Left lung (tissue), 10 donors: Measurements from ENCODE around the gene GTF3C5. TPM values are rescaled to one million over a fixed set of nuclear protein-coding genes. Genes with fewer than 3 reads are reported as not detected.
"Not testable (repeated sequence)": the region's sequence is repeated elsewhere in the genome, so short reads cannot be mapped to it uniquely, and the experiment has no call there.

ENCODE experiments used
- ATAC-seq: fragments of 200-7000 bp; cut with Tn5 transposase; one replicate; pipeline ENCODE4 v1.9.1; 2020; ENCODE audit warnings: moderate library complexity
- DNase-seq, 4 donors: peaks; one replicate each; pipeline ENCODE4 v3.0.0-alpha.2; 2013 to 2020
- H3K27ac ChIP-seq, 2 donors: fragments of 200-600 bp; sonication (generic) in 1 of 2; one replicate each; pipeline versions ENCODE4 v1.5.0 to v1.8.0; 2020 to 2021
- H3K27me3 ChIP-seq, 2 donors: fragments of 200-600 bp; sonication (generic) in 1 of 2; one replicate each; pipeline versions ENCODE4 v1.5.0 to v1.8.0; 2020 to 2021
- H3K36me3 ChIP-seq, 2 donors: fragments of 200-600 bp; sonication (generic) in 1 of 2; one replicate each; pipeline versions ENCODE4 v1.5.0 to v1.8.0; 2020 to 2021
- H3K4me1 ChIP-seq, 2 donors: fragments of 200-600 bp; one replicate each; pipeline ENCODE4 v1.8.0; 2021
- H3K4me3 ChIP-seq, 2 donors: fragments of 200-600 bp; sonication (generic) in 1 of 2; one replicate each; pipeline versions ENCODE4 v1.5.0 to v1.8.0; 2020 to 2021; ENCODE audit warnings: mild to moderate bottlenecking in 1 of 2
- H3K9me3 ChIP-seq, 2 donors: fragments of 200-600 bp; sonication (generic) in 1 of 2; one replicate each; pipeline versions ENCODE4 v1.5.0 to v1.8.0; 2020 to 2021
- CTCF ChIP-seq, 2 donors: fragments of 200-600 bp; sonication (generic) in 1 of 2; IDR thresholded peaks; one replicate each; pipeline versions ENCODE4 v1.5.0 to v1.8.0; 2021; ENCODE audit warnings: antibody characterized with exemption in 2 of 2
- intact Hi-C, 2 donors: fragments of 100-400 bp; cut with DNase I; formaldehyde crosslinking; loops; one replicate each; pipeline versions ENCODE4 v1.11.2 to v1.14.2; 2022
- polyA plus RNA-seq, 6 donors: library from polyadenylated mRNA; unstranded; fragments of 120-200 nt; gene quantifications; one replicate each; pipeline ENCODE4 v1.2.1, GENCODE V29; 2013; ENCODE audit not compliant: insufficient read length in 6 of 6
- total RNA-seq, 2 donors: library from RNA; stranded (reverse); fragmentation: NEBNext Ultra II Directional; extraction: Animal tissue kit (Norgen Biotek cat#: 25700); gene quantifications; one replicate each; pipeline ENCODE4 v1.2.1, GENCODE V29; 2021
- donor health status: DM: no; HTN: yes; CAD: no.
- donor health status: DM: no; HTN: no; CAD: no.

Gene GTF3C5
- total and polyA plus RNA-seq, 8 donors: 37.3 to 69.5 (median 66.1) TPM

DNA sequence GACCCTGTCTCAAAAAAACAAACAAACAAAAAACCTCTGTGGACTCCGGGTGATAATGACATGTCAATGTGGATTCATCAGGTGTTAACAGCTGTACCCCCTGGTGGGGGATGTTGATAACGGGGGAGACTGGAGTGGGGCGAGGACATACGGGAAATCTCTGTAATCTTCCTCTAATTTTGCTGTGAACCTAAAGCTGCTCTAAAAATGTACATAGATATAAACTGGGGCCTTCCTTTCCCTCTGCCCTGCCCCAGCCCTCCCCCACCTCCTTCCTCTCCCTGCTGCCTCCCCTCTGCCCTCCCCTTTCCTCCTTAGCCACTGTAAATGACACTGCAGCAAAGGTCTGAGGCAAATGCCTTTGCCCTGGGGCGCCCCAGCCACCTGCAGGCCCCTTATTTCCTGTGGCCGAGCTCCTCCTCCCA lies 29.6 kb downstream of the GTF3C5 start:
- intact Hi-C loops: no loop called here
- Histone ChIP-seq H3K4me1 (peaks cover 0 to 14% of the 10 kb centered on the region in 2 donors), H3K27ac (no peak overlapping the region), H3K27me3 (no peaks in the 10 kb centered on the region), H3K4me3 (no peak overlapping the region), H3K36me3 (peaks cover 0 to 33% of the 10 kb centered on the region in 2 donors), H3K9me3 (no peaks in the 10 kb centered on the region)
- ATAC-seq (no peak), DNase-seq (no peak)
- no peak for TF ChIP-seq CTCF (IDR thresholded peaks at IDR 0.05)

- not testable (repeated sequence) for ATAC-seq, H3K27ac ChIP-seq
Measured at GRCh38 chr9:133061019-133061763, 30.4 kb downstream of the GTF3C5 start.

DNA sequence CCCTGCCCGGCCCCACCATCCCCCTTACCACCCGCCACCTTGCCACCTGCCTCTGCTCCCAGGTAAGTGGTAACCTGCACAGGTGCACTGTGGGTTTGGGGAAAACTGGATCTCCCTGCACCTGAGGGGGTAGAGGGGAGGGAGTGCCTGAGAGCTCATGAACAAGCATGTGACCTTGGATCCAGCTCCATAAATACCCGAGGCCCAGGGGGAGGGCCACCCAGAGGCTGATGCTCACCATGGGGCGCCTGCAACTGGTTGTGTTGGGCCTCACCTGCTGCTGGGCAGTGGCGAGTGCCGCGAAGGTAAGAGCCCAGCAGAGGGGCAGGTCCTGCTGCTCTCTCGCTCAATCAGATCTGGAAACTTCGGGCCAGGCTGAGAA lies 31.0 kb downstream of the GTF3C5 start, which contains the start of gene CEL:
Gene CEL (plus strand): TSS at position 218 of the 382 bp plus-strand sequence. CDS start 22 bp downstream, at position 240.
- H3K9me3 ChIP-seq, H3K27ac ChIP-seq, ATAC-seq, intact Hi-C loops, H3K27me3 ChIP-seq, H3K4me3 ChIP-seq, DNase-seq: not testable (repeated sequence)
- H3K4me1 ChIP-seq: peaks cover 0 to 14% of the 10 kb centered on the region in 2 donors
- peaks cover 0 to 20% of the 10 kb centered on the region in 2 donors for H3K36me3 ChIP-seq

More at GRCh38 chr9:133061019-133061763, 30.4 kb downstream of the GTF3C5 start:
- H3K9me3 ChIP-seq, intact Hi-C loops, H3K4me3 ChIP-seq, H3K27me3 ChIP-seq, DNase-seq: not testable (repeated sequence)
- Histone ChIP-seq H3K36me3 (peaks cover 0 to 26% of the 10 kb centered on the region in 2 donors), H3K4me1 (peaks cover 0 to 14% of the 10 kb centered on the region in 2 donors)

DNA sequence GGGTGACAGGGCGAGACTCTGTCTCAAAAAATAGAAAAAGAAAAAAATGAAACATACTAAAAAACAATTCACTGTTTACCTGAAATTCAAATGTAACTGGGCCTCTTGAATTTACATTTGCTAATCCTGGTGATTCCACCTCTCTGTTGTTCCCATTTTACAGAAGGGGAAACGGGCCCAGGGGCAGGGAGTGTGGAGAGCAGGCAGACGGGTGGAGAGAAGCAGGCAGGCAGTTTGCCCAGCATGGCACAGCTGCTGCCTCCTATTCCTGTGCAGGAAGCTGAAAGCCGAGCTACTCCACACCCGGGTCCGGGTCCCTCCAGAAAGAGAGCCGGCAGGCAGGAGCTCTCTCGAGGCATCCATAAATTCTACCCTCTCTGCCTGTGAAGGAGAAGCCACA lies 31.8 kb downstream of the GTF3C5 start:
- peak in 1 of 4 donors; percentile 35 for DNase-seq
- Histone ChIP-seq H3K36me3 (peaks cover 0 to 12% of the 10 kb centered on the region in 2 donors), H3K4me1 (peaks cover 0 to 14% of the 10 kb centered on the region in 2 donors)
- intact Hi-C loops, H3K27ac ChIP-seq, H3K4me3 ChIP-seq, H3K9me3 ChIP-seq, ATAC-seq, H3K27me3 ChIP-seq: not testable (repeated sequence)

DNA sequence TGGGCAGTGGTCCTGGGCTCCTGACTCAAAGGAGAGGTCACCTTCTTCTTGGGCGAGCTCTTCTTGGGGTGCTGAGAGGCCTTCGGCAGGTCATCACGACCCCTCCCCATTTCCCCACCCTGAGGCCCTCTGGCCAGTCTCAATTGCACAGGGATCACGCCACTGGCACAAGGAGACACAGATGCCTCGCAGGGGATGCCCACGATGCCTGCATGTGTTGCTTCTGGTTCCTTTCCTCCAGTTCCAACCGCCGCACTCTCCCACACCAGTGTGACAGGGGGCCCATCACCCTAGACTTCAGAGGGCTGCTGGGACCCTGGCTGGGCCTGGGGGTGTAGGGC lies 32.3 kb downstream of the GTF3C5 start:
- no peaks in the 10 kb centered on the region for H3K9me3 ChIP-seq
- intact Hi-C loops: no loop called here
- peak in 1 of 4 donors; percentile 51 for DNase-seq

DNA sequence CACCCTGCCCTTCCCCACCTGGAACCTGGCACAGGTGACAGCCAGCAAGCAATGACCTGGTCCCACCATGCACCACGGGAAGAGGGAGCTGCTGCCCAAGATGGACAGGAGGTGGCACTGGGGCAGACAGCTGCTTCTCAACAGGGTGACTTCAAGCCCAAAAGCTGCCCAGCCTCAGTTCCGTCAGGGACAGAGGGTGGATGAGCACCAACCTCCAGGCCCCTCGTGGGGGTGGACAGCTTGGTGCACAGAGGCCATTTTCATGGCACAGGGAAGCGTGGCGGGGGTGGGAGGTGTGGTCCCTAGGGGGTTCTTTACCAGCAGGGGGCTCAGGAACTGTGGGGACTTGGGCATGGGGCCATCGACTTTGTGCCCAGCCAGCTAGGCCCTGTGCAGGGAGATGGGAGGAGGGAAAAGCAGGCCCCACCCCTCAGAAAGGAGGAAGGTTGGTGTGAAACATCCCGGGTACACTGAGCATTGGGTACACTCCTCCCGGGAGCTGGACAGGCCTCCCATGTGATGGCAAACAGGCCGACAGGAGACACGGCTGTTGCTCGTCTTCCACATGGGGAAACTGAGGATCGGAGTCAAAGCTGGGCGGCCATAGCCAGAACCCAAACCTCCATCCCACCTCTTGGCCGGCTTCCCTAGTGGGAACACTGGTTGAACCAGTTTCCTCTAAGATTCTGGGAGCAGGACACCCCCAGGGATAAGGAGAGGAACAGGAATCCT lies 32.9 kb downstream of the GTF3C5 start:
- Histone ChIP-seq H3K36me3 (peaks cover 0 to 1% of the 10 kb centered on the region in 2 donors), H3K9me3 (no peaks in the 10 kb centered on the region), H3K4me3 (no peak overlapping the region), H3K4me1 (peaks cover 0 to 14% of the 10 kb centered on the region in 2 donors), H3K27me3 (no peaks in the 10 kb centered on the region), H3K27ac (no peak overlapping the region)
- intact Hi-C loops: no loop called here
- ATAC-seq (no peak), DNase-seq (no peak)
- TF ChIP-seq CTCF (IDR thresholded peaks at IDR 0.05): no peak

More for the DNA sequence above, 32.3 kb downstream of the GTF3C5 start:
- H3K4me3 ChIP-seq: no peak overlapping the region
- no peak for TF ChIP-seq CTCF (IDR thresholded peaks at IDR 0.05)
- no peaks in the 10 kb centered on the region for H3K27me3 ChIP-seq
- H3K36me3 ChIP-seq: peaks cover 0 to 6% of the 10 kb centered on the region in 2 donors
- ATAC-seq: no peak
- H3K4me1 ChIP-seq: peaks cover 0 to 14% of the 10 kb centered on the region in 2 donors
- H3K27ac ChIP-seq: no peak overlapping the region
